AG09309 (cell line): ENCODE measurements around the gene PPM1E.

ENCODE experiments used
- DNase-seq: peaks from one replicate; pipeline ENCODE4 v3.0.0-alpha.2; 2010; ENCODE audit warnings: low read depth
- H3K4me3 ChIP-seq: 2 replicates; pipeline ENCODE4 v1.5.1; 2011; ENCODE audit warnings: mild to moderate bottlenecking, low read depth, low read length, moderate library complexity; ENCODE audit not compliant: control insufficient read depth
- CTCF ChIP-seq: IDR thresholded peaks from 2 replicates; pipeline ENCODE4 v1.5.1; 2011; ENCODE audit warnings: mild to moderate bottlenecking, low read depth, low read length, inconsistent platforms; ENCODE audit not compliant: insufficient read depth, control insufficient read depth; ENCODE audit errors: missing control alignments

The PPM1E gene

DNA sequence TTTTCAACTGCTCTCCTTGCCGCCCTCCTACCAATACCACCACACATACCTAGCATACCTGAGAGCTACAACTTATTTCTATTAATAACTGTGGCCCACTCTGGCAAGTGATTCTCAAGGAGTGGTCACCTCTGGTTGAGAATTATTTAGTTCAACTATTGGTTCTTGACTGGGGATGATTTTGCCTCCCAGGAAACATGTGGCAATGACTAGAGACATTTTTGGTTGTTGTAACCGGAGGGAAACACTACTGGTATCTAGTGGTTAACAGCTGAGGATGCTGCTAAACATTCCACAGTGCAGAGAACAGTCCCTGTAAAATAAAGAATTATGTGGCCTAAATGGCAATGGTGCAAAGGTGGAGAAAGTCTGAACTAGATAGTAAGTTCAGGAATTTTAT, 254.4 kb downstream of the PPM1E start:
- DNase-seq: no peak
- TF ChIP-seq CTCF: no peak

DNA sequence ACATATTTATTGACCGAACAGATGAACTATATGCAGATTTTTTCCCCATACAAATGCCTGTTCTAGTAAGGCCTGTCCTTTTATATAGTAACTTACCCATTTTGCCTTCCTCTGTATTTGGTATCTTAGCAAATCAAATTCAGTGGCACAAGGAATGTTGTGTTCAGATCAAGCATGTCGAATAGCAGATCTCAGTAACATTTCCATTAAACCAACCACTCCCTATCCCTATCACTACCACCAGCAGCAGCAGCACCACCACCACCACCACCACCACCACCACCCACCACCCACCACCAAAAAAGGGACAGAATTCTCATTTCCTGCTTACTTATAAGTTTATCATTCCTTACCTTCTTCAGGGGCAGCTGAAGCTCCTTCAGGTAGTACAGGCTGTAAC, 256.3 kb downstream of the PPM1E start:
- DNase-seq: no peak
- no peak for TF ChIP-seq CTCF
- H3K4me3 ChIP-seq: no peak overlapping the region

More for the DNA sequence above, 254.4 kb downstream of the PPM1E start:
- no peak overlapping the region for H3K4me3 ChIP-seq

DNA sequence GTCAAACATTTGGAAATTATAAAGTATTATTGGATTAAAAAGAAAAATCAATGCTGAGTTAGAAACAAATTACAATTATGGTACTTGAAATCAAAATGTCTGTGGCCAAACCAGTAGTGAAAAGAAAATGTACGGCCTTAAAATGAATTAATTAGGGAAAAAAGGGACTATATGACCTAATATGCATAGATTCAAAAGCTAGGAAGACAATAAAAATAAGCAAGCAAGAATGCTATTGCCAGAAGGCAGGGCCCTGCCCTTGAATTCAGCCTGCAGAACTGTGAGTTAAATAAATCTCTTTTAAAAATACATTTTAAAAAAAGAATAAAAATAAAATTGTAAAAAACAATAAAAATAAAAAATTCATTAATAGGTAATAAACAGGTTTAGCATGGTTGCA, 262.4 kb downstream of the PPM1E start:
- TF ChIP-seq CTCF: no peak
- DNase-seq: no peak
- H3K4me3 ChIP-seq: no peak overlapping the region

GRCh38 chr17:59024916-59025315, 269.3 kb downstream of the PPM1E start:
- DNase-seq: no peak
- no peak for TF ChIP-seq CTCF

GRCh38 chr17:59026176-59026939, 270.7 kb downstream of the PPM1E start:
- DNase-seq: no peak
- H3K4me3 ChIP-seq: no peak overlapping the region
- TF ChIP-seq CTCF: no peak

More at GRCh38 chr17:59024916-59025315, 269.3 kb downstream of the PPM1E start:
- H3K4me3 ChIP-seq: no peak overlapping the region

DNA sequence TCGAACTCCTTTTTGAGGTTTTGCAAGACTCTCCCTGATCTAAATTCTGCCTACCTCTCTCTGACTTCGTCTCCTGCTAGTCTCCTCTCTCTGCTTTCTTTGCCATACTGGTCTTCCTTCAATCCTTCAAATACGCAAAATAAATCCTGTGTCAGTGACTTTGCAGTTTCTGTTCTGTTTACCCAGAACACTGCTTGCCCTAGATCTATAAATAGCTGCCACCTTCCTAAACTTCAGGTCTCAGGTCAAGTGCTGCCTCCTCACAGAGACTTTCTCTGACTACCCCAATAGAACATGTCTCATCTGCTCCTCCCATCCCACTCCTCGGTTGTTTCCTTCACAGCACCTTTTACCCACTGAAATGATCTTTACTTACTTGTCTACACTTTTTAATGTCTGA, 272.1 kb downstream of the PPM1E start:
- no peak overlapping the region for H3K4me3 ChIP-seq
- no peak for DNase-seq
- TF ChIP-seq CTCF: no peak
